Suppressor macrophage (primary cell): ENCODE measurements around the gene NINL.
"Not testable (repeated sequence)": the region's sequence is repeated elsewhere in the genome, so short reads cannot be mapped to it uniquely, and the experiment has no call there.

Experiments used
- DNase-seq, 4 experiments: peaks; one replicate each; pipeline ENCODE4 v3.0.0-alpha.2; 2020 to 2022

NINL gene

DNA sequence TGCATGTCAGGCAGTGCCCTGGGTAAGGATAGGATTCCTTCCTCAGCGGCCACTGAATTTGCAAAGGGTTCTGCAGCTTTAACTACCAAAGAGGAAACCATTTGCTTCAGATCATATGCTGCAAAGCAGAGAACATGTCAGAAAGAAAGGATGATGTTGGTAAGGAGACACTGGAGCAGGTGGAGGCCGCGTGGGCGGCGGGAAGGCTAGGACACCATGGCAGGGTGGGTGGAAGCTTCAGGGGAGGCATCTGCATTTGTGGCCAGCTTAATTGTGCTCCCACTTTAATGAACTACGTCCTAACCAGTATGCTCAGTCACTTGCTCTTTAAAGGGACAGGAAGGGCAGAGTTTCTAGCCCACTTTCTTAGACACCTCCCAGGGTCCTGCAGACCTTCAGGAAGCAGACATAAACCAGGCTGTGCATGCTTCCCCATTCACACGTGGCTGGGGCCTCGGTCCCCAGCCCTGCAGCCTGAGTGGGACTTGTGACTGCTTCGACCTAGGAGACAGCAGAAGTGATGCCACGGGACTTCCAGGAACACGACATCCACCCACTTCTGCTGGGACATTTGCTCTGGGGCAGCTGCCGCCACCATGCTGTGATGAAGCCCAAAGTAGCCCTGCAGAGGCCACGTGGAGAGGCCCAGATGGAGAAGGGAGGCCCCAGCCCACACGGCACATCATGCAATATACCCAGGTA lies 101.7 kb downstream of the NINL start:
- DNase-seq, result peak; percentile 61 to 84 (median 80)

DNA sequence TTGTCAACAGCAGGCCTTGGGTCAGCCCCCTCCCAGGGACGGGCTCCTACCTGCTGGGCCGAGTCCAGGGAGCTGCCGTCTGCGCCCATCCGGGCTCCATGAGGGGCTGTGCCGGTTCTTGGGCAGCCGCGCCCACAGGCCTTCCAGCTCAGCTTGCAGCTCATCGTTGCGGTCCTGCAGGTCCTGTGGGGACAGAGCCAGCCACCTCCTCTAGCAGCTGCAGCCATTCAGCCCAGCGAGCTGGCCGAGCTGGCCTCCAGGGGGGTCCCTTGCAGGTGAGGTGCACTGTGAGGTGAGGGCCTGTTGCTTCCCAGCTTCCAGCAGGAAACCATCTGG lies 103.4 kb downstream of the NINL start:
- no peak for DNase-seq

DNA sequence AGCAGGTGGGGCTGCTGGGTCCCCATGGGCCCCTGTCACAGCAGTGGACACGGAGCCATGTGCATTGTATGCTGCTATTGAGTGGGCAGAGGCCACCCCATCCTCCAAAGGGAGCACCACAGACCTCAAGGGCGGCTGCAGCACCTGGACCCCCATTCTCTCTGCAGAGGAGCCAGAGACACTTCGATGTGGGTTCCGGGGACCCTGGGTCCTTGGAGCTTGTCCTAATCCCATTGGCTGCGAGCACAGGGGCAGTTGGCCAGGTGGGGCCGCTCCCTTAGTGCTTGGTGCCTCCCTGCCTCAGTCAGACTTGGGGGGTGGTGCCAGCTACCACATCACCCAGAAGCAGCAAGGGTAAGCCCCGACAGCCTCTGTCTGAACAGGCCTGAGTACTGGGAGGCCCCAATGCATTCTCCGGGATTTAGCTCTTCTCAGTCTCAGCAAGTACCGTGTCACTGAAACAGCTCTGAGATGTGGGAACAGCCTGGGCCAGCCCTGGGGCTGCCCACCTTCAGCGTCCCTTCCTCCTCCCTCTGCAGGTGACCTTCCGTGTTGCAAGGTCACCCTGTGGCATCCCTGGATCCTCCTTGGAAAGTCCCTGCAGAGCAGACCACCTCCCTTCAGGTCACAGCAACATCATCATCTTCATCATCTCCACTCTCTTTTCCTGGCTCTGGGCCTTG lies 104.0 kb downstream of the NINL start:
- no peak for DNase-seq

DNA sequence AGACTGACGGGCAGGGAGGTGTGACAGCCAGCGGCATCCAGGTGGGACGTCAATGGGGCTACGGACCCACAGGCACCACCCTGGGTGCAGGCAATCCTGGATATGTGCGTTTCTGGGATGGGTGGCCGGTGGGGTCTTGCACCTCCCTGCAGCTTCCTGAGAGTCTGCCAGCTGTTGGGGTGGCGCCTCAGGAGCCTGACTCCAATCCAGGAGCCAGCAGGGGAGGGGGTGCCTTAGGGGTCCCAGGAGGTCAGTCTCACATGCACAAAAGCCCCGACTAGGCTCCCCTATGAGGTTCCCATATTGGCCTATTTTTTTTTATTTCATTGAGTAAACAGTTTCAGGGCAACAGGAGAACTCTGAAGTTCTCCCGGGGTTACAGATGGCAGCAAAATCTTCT lies 104.5 kb downstream of the NINL start:
- no peak for DNase-seq

DNA sequence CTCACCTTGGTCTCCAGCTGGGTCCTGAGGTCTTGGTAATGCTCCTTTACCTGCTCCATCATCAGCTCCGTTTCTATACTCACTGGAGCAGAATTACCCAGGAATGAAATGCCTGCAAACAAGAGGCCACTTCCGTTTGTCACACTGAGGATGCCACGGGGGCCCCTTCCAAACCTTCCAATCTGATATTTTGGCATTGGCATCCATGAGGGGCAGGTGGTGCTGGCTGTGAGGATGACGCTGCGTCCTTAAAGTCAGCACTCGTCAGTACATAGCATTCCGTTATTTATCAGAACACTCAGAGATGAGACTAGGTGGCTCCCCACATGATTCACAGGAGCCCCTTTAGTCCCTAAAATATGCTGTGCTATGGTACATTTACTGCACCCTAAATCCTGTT lies 105.2 kb downstream of the NINL start:
- no peak for DNase-seq

DNA sequence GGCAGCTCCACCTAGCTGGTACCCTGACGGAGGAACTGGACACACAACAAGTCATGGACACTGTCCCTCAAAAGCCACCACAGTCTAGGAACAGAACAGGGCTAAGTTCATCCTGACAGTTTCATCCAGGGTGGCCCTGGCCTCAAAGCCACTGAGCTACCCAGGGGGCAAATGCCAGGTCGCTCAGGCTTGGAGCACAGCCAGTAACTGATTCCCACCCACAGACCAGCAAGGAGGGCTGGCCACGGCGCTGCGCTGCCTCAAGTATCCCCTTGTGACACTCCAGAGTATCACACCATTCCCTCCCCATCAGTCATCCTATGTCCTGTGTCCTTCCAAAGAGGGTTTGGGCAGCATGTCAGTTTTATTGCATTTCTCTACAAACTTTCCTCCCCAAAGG lies 105.7 kb downstream of the NINL start:
- DNase-seq, result no peak

DNA sequence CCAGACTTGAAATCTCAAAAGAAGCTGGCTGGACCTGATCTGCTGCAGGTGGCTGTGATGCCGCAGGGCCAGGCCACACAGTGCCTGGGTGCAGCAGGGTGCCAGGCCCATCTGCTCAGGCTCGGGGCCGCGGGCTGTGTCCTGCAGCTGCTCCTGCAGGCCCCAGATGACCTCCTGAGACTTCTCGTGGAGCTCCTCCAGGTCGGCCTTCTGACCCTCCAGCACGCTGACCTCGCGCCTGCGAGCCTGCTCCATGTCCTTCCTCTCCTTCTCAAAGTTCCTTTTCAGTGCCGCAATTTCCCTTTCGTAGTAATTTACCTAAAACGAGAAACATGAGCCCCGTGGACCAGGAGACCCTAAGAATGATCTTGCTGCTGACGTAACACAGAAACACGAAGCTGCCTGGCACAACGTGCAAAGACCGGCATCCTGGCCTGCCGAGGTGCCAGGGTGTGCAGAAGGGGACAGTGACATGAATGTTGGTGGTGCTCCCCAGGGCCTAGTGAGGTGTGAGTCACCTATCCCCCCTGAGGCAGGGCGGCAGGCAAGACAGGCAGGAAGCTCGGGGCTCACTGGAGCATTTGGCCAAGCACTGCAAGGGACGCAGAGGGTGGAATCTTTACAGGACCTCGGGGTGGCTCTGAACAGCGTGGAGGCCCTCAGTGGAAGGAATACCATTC lies 106.3 kb downstream of the NINL start:
- DNase-seq, result no peak

DNA sequence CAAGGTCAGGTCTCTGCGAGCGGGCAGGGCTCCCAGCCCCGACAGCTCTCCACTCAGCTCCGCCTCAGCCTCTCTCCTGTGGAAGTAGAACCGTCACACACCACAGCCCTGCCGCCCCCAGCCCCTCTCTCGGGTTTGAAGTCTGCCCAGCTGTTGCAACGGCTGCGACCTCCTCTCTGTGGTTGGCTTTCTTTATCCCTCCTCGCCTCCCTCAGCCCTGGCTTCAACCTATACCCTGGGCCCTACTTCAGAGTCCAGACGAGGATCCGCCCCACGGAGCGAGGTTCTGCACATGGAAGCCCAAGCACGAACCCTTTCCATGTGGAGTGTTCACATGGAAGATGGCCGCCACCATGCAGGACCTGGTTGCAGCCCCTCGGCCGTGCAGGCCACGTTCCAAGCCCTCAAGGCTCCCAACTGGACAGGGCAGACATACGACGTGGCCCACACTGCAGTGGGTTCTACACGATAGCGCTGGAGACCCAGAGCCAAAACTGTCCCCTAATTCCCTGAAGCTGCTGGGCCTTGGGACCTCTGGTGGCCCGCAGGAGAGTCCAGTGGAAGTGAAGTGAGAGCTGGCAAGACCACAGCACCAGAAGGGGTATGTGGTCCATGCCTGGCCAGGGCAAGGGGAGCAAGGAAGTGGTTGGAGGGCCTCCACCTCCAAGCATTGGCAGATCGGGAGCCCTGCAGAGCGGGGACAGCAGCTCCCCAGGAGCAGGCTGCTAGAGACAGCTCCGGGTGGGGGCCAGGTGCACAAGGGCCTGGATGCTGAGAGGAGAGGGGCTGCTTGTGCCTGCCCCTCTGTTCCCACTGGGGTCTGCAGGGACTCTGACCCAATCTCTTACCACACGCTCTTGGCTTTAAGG lies 108.1 kb downstream of the NINL start:
- DNase-seq, result no peak

DNA sequence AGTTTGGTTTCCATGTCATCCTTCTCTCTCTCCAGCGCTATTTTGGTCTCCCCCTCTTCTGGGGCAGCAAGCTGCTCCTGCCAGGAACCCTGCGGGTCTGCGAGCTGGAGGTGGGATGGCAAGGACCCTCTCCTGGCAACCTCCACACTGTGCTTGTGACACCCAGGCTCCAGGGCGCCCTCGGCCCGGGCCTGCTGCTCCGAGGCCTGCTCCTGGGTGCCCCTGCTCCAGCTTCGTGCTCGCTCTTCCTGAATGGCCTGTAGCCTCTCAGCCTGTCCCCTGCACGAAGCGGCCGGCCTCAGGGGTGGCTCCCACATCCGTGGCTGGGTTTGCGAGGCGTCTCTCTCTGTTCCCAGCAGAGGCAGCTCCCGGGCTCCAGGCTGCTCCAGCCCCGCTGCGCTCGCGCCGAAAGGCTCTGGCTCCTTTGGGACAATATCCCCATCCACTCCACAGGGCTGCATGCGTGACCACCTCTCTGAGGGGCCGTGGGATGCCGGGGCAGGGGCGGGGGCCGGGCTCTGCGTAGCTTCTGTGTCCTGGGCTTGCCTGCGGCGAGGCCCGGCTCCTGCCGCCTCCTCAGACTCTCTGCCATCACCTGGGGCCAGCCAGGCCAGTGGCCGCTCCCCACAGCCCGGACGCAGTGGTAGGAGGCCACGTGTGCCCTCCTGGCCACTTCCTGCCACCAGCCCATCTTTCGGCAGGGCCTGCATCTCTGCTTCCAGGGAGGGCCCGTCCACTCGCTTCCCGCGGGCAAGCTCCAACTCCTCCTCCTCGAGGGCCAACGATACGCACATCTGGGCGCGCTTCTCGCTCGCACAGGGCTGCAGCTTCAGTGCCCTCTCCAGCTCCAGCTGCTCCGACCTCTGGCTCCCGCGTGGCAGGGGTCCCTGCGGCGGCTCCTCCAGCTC lies 109.0 kb downstream of the NINL start:
- no peak for DNase-seq

DNA sequence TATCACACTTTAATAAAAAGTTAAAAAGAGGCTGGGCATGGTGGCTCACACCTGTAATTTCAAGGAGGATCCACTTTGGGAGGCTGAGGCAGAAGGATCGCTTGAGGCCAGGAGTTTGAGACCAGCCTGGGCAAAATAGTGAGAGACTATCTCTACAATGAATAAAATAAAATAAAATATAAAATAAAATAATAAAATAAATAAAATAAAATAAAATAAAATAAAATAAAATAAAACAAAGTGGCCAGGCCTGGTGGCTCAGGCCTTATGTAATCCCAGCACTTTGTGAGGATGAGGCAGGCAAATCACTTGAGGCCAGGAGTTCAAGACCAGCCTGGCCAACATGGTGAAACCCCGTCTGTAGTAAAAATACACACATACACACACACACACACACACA lies 112.0 kb downstream of the NINL start:
- not testable (repeated sequence) for DNase-seq

DNA sequence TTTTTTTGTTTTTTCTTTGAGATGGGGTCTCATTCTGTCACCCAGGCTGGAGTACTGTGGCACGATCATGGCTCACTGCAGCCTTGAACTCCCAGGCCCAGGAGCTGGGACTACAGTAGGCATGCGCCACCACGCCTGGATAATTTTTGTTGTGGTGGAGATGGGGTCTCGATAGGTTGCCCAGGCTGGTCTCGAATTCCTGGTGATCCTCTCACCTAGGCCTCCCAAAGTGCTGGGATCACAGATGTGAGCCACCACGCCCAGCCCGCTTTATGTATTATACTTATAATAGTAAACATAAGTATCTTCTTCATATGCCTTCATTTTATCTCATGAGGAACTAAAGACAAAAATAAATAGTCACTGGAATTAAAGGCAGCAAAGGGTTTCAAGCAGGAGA lies 114.3 kb downstream of the NINL start:
- DNase-seq, result no peak

DNA sequence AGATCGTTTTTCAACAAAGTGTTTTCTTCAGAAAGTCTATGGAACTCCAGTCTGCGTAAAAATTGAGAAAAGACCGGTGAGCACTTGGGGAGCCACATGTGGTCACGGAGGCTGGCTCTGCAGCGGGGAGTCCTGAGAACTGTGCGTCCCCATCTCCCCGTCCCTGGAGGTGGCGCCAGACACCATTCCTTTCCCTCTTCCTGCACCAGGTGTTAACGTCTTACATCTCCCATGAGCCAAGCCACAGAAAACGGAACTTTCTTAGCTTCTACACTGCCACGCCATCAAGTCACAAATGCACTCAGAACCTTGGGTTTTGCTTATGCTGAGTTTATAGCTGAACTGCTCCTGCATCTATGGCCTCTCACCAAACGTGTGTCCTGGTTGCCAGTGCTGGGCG lies 115.3 kb downstream of the NINL start:
- DNase-seq, result peak; percentile 18 to 59 (median 39)

DNA sequence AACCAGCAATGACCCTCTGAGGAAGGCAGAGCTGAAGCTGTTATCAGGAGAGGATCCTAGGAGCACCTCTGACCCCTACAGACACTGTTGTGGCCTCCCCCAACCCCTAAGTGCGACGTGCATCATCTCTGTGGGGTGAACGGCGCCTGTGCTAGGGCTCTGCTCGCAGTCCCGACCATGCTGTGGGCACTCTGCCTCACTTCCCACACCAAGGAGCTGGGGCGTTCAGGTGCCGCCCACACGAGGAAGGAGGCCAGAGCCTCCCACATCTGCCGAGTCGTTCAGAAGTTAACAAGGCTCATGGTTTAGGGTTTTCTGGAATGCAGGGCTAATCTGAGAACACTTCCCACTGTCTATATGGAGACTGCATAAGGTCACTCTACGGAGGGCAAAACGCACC lies 115.8 kb downstream of the NINL start:
- DNase-seq, result no peak

DNA sequence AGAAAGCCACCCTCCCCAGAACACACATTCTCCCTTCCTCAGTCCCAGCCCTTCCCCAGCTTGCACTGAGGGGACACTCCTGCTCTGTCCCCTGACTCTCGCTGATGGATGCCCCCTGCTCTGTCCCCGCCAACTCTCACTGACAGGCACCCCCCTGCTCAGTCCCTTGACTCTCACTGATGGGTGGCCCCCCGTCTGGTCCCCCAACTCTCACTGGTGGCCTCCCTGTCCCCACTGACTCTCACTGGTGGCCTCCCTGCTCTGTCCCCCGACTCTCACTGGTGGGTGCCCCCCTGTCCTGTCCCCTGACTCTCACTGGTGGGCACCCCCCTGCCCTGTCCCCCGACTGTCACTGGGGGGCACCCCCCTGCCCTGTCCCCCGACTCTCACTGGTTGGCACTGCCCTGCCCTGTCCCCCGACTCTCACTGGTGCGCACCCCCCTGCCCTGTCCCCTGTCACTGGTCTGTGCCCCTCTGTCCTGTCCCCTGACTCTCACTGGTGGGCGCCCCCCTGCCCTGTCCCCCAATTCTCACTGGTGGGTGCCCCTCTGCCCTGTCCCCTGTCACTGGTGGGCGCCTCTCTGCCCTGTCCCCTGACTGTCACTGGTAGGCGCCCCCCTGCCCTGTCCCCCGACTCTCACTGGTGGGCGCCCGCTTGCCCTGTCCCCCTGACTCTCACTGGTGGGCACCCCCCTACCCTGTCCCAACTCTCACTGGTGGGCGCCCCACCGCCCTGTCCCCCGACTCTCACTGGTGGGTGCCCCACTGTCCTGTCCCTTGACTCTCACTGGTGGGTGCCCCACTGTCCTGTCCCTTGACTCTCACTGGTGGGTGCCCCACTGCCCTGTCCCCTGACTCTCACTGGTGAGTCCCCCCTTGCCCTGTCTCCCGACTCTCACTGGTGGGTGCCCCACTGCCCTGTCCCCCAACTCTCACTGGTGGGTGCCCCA lies 116.9 kb downstream of the NINL start:
- DNase-seq, result no peak

DNA sequence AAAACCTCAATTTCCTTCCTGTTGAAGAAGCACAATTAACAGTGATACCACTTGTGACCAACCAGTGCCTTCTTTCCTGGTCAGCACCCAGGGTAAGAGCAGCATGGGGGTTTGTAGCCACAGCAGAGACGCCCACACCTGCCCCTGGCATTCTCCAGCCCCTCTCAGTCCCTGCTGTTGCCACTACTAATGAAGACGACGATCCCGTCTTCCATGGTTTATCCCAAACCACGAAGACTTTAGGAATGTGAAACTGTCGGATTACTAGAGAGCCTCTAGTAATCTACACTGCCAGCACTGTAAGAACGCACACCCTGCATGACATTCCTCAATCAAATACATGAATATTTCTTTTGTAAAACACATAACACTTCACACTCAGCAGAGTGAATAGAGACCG lies 117.9 kb downstream of the NINL start:
- DNase-seq, result no peak

DNA sequence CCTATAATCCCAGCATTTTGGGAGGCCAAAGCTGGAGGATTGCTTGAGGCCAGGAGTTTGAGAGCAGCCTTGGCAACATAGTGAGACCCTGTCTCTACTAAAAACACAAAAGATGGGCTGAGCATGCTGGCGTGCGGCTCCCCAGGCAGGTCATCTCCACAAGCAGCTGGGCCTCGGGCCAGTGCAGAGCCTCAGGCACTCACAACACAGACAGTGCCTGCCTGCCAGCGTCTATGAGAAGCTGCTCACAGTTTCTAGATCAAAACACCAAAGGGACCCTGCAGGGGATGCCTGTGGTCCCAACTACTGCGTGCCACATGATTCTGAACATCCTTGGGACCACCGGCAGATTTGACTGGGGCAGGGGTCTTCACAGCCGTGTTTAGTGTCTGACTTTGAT lies 118.5 kb downstream of the NINL start:
- DNase-seq, result no peak

DNA sequence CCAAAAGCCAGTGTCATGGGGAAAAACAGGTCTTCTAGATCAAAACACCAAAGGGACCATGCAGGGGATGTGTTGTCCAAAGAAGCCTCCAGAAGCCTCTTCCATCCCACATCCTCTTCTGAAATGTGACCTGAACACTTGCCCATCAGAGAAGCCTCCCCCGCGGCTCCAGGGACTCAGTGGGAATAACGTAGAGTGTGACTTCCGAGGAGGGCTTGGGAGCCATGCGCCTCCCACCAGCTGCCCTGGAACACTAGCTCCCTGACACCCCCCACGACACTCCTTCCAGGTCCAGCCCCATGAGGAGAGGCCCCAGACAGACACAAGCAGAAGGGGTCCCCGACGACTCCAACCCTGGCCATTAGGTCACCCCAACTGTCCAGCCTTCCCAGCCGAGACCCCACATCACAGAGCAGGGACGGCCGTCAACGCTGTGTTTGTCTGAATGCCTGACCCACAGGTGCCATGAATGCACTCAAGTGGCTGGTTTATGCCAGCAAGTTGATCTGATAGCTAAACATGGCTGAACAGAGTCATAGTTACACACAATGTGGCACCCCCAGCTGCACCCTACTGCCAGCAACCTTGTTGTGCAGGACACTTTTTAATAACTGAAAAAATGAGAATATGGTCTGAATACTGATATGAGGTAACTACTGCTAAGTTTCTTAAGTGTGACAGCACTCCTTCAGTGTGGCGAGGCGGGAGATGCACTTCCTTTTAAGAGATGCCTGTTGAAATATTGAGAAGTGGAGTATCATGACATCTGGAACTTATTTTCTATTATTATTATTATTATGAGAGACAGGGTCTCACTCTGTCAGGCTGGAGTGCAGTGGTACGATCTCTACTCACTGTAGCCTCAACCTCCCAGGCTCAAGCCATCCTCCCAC lies 119.8 kb downstream of the NINL start:
- peak; percentile 36 to 70 (median 66) for DNase-seq

DNA sequence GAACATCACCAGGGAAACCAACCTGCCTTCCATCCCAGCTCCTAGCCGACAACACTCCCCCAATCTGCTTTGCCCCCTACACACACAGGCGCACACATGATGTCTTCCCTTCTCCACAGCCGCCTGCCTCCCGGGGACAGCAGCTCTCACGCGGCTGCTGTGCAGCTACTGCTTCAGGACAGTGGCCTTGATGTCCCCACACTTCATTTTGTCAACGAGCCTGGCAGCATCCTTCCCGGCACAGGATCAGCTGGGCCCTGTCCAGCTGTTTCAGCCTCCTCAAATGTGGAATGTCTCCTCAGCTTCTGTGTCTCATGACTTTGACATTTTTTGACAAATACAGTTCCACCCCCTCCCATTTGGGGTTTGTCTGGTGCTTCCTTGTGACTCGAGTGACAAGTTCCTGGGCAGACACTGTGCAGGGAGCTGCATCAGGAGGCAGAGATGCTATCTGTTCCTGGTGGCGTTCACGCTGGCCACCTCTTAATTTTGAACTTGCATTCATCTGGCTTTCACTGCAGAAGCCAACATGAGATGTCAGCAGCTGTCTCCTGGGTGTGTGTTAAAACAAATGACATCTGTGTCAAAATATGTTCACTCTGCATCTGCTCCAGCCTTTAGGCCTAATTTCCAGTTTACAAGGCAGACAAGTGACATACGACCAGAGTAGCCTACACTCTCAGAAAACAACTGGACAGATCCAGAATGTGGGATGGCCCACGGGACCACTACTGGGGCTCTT lies 120.7 kb downstream of the NINL start:
- DNase-seq, result peak; percentile 44 to 84 (median 69)
